ENCODE results near the gene HTRA2.

The HTRA2 gene

GRCh38 chr2:74582184-74582583 is 52.5 kb downstream of the HTRA2 start:
- Histone ChIP-seq H3K9me3 (ENCODE audit: control insufficient read depth, low read length) (no peaks in the 10 kb centered on the region), H3K4me1 (ENCODE audit: control insufficient read depth, insufficient read depth, low read length, poor library complexity, severe bottlenecking) (peaks cover 15% of the 10 kb centered on the region), H3K36me3 (ENCODE audit: control insufficient read depth, insufficient read depth, low read length) (no peaks in the 10 kb centered on the region), H3K27ac (ENCODE audit: low read depth, low read length, severe bottlenecking) (no peak overlapping the region), H3K4me3 (ENCODE audit: extremely low read depth, insufficient read depth, low read length, poor library complexity, severe bottlenecking) (no peak overlapping the region)
- WGBS, 2 experiments (ENCODE audit: insufficient coverage in 2 of 2): no CpG with 5 or more reads among the region's 2 CpGs

All from mesodermal cell (in vitro differentiated cells).